Esophagus squamous epithelium (tissue), 5 donors: ENCODE measurements around the gene TAL1. TPM values are rescaled to one million over a fixed set of nuclear protein-coding genes. Genes with fewer than 3 reads are reported as not detected.

Experiments used
- DNase-seq: peaks from one replicate; lab custom pipeline; 2025; lab: John Stamatoyannopoulos, UW
- H3K27ac ChIP-seq, 4 donors: fragments of 200-600 bp; sonication (generic); one replicate each; pipeline ENCODE4 v1.5.1; 2016 to 2019; ENCODE audit warnings: mild to moderate bottlenecking in 1 of 4
- H3K27me3 ChIP-seq, 4 donors: fragments of 200-600 bp; sonication (generic); 1 replicate in 3 of 4; 2 replicates in 1 of 4; pipeline versions ENCODE4 v1.5.1 to v1.6.0; 2017 to 2021; ENCODE audit warnings: antibody characterized with exemption in 1 of 4
- H3K36me3 ChIP-seq, 3 donors: fragments of 200-600 bp; sonication (generic); one replicate each; pipeline ENCODE4 v1.5.1; 2016 to 2019
- H3K4me1 ChIP-seq, 3 donors: fragments of 200-600 bp; sonication (generic); one replicate each; pipeline ENCODE4 v1.5.1; 2017 to 2019
- H3K4me3 ChIP-seq, 4 donors: fragments of 200-600 bp; sonication (generic); 1 replicate in 3 of 4; 2 replicates in 1 of 4; pipeline ENCODE4 v1.5.1; 2016 to 2019; ENCODE audit warnings: mild to moderate bottlenecking in 2 of 4, moderate library complexity in 1 of 4
- H3K9me3 ChIP-seq, 3 donors: fragments of 200-600 bp; sonication (generic); one replicate each; pipeline ENCODE4 v1.5.1; 2016 to 2019
- CTCF ChIP-seq, 6 experiments: fragments of 450-650 bp in 4 of 6; fragments of 200-600 bp in 2 of 6; sonication (generic) in 2 of 6; IDR thresholded peaks; one replicate each; pipeline ENCODE4 v1.5.1; 2016 to 2019; ENCODE audit warnings: antibody characterized with exemption in 6 of 6, mild to moderate bottlenecking in 4 of 6, moderate library complexity in 4 of 6
- POLR2A ChIP-seq, 4 donors: fragments of 450-650 bp; IDR thresholded peaks; one replicate each; pipeline ENCODE4 v1.6.1; 2017; ENCODE audit warnings: antibody characterized with exemption in 4 of 4, mild to moderate bottlenecking in 4 of 4, moderate library complexity in 3 of 4
- WGBS, 2 donors: methylation state at CpG; one replicate each; pipeline ENCODE4 v1.1.5; 2018; 5-methylcytosine and 5-hydroxymethylcytosine counted together
- intact Hi-C: fragments of 100-400 bp; cut with DNase I; formaldehyde crosslinking; loops from one replicate; pipeline ENCODE4 v1.15.0; 2022
- total RNA-seq, 4 donors: library from RNA; depleted of rRNA; stranded (reverse); fragments of >200 nt; gene quantifications; one replicate each; pipeline ENCODE4 v1.1.0, GENCODE V29; 2016
- donor health status: DM: yes; HTN: yes; CAD: no.

Gene TAL1
- total RNA-seq, 4 donors from 2014 or later, result 0.45 to 3.6 (median 1.1) TPM

DNA sequence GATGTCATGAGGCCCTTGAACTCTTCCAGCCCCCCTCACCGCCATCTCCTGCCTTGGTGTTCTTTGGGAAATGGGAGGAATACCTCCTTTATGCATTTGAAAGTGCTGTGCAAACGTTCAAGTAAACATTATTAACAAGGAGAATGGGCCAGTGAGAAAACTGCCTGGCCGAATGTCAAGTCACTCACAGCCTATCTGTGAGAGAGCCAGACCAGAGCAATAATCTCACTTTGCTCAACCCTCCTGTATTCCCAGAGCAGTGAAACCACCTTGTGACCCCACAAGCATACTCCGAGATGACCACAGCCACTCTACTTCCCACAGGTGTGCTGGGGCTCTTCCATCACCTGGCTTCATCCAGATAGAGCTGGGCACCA, 5.2 kb downstream of the TAL1 start:
- Histone ChIP-seq H3K4me1 (peaks cover 20 to 60% (median 23%) of the 10 kb centered on the region in 3 donors), H3K9me3 (no peaks in the 10 kb centered on the region), H3K27me3 (peaks cover 33 to 100% (median 58%) of the 10 kb centered on the region in 4 donors), H3K36me3 (no peaks in the 10 kb centered on the region), H3K27ac (peak overlapping the region in 2 of 4 donors; percentile 16 to 40), H3K4me3 (peak overlapping the region in 1 of 4 donors; percentile 40)
- intact Hi-C loops, result no loop called here
- WGBS, 2 donors, result 46 to 68% methylated on average over 2 to 4 of the region's 4 CpGs
- DNase-seq, result no peak
- TF ChIP-seq CTCF (IDR thresholded peaks at IDR 0.05) (no peak), POLR2A (IDR thresholded peaks at IDR 0.05) (no peak)

DNA sequence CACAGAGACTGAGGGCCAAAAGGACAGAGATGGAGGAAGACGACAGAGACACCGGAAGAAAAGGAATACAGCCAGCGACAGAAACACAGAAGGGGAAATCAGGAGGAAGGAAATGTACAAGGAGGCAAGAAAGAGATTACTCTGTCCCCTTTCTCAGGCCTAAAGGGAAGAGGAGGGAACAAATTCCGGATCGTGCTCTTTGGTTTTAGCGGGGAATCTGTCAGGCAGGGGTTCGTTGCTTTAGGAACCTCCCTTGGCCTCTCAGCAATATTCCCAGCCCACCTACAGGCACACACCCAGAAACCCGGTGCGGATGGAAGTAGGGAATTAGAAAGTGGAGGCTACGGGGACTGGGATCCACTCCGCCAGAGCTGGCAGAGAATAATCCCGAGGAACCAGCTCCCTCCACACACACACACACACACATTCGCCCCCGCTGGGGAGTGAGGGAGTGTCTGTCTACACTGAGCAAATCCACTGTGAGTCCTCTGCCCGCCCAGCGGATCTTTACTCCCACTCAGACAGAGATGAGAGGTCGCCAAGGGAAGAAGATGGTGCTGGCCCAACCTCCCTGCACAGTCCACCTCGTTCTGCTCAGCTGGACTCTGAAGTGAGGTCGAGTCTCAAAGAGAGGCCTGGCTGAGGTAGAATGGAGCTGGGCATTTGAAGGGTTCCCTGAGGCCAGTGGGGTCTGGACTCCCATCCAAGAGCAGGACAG, 5.7 kb downstream of the TAL1 start:
- Histone ChIP-seq H3K36me3 (no peaks in the 10 kb centered on the region), H3K27ac (peak overlapping the region in 2 of 4 donors; percentile 16 to 40), H3K27me3 (peaks cover 33 to 100% (median 53%) of the 10 kb centered on the region in 4 donors), H3K9me3 (no peaks in the 10 kb centered on the region), H3K4me1 (peaks cover 15 to 55% (median 17%) of the 10 kb centered on the region in 3 donors), H3K4me3 (peak overlapping the region in 3 of 4 donors; percentile 16 to 64 (median 40))
- no peak for DNase-seq
- intact Hi-C loops, result no loop called here
- 24 to 25% methylated on average over 9 to 15 of the region's 19 CpGs for WGBS, 2 donors
- no peak for TF ChIP-seq POLR2A (IDR thresholded peaks at IDR 0.05)
- TF ChIP-seq CTCF (IDR thresholded peaks at IDR 0.05), result no peak

GRCh38 chr1:47225430-47226100, 6.5 kb downstream of the TAL1 start:
- H3K9me3 ChIP-seq, result no peaks in the 10 kb centered on the region
- peak overlapping the region in 1 of 4 donors; percentile 16 for H3K27ac ChIP-seq
- H3K4me3 ChIP-seq, result peak overlapping the region; percentile 1 to 64 (median 28)
- 5 to 9% methylated on average over 9 to 13 of the region's 79 CpGs for WGBS, 2 donors
- H3K4me1 ChIP-seq, result peaks cover 10 to 48% (median 15%) of the 10 kb centered on the region in 3 donors
- DNase-seq, result no peak
- H3K27me3 ChIP-seq, result peaks cover 26 to 100% (median 46%) of the 10 kb centered on the region in 4 donors
- TF ChIP-seq POLR2A (IDR thresholded peaks at IDR 0.05) (no peak), CTCF (IDR thresholded peaks at IDR 0.05) (no peak)
- no peaks in the 10 kb centered on the region for H3K36me3 ChIP-seq
- intact Hi-C loops, result no loop called here

GRCh38 chr1:47224676-47225399, 7.2 kb downstream of the TAL1 start:
- Histone ChIP-seq H3K4me3 (peak overlapping the region in 3 of 4 donors; percentile 1 to 64 (median 40)), H3K4me1 (peaks cover 10 to 43% (median 15%) of the 10 kb centered on the region in 3 donors), H3K36me3 (no peaks in the 10 kb centered on the region), H3K9me3 (no peaks in the 10 kb centered on the region), H3K27me3 (peaks cover 19 to 98% (median 39%) of the 10 kb centered on the region in 4 donors), H3K27ac (peak overlapping the region in 1 of 4 donors; percentile 16)
- no peak for DNase-seq
- TF ChIP-seq POLR2A (IDR thresholded peaks at IDR 0.05), result no peak
- TF ChIP-seq CTCF (IDR thresholded peaks at IDR 0.05), result no peak
- intact Hi-C loops, result no loop called here
- WGBS, 2 donors, result 2 to 27% methylated on average over 11 to 15 of the region's 30 CpGs
